Measurements from ENCODE around the gene TP53I11. TPM values are rescaled to one million over a fixed set of nuclear protein-coding genes. Genes with fewer than 3 reads are reported as not detected.
A peak's percentile ranks its signal among the peaks of the same experiment; 100 is the strongest.

TP53I11 gene
- total RNA-seq, 4 donors from 2014 or later: 58.0 to 91.5 (median 70.6) TPM

DNA sequence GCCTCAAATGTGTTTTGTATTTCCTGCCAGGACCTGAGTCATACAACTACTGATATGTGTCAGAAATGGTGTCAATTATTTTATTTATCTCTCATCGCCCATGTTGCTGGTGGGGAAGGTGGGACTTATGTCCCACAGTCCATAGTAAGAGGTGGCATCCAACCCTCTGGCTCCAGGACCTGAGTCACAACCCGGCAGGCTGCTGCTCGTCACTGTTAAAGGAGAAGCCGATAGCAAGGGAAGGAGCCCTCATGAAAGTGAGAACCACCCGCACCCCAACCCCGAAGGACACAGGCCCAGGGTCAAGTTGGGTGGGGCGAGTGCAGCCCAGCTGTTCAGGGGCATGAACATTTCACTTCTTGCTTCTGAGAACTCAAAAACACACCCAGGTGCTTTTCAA, 33.1 kb upstream of the TP53I11 start:
- TF ChIP-seq POLR2A (IDR thresholded peaks at IDR 0.05): no peak
- no peak for TF ChIP-seq POLR2AphosphoS5 (IDR thresholded peaks at IDR 0.05)
- TF ChIP-seq EP300 (IDR thresholded peaks at IDR 0.05): no peak
- TF ChIP-seq, protein P1, sequence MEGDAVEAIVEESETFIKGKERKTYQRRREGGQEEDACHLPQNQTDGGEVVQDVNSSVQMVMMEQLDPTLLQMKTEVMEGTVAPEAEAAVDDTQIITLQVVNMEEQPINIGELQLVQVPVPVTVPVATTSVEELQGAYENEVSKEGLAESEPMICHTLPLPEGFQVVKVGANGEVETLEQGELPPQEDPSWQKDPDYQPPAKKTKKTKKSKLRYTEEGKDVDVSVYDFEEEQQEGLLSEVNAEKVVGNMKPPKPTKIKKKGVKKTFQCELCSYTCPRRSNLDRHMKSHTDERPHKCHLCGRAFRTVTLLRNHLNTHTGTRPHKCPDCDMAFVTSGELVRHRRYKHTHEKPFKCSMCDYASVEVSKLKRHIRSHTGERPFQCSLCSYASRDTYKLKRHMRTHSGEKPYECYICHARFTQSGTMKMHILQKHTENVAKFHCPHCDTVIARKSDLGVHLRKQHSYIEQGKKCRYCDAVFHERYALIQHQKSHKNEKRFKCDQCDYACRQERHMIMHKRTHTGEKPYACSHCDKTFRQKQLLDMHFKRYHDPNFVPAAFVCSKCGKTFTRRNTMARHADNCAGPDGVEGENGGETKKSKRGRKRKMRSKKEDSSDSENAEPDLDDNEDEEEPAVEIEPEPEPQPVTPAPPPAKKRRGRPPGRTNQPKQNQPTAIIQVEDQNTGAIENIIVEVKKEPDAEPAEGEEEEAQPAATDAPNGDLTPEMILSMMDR (IDR thresholded peaks at IDR 0.05): no peak
- Histone ChIP-seq H3K27me3 (no peaks in the 10 kb centered on the region), H3K27ac (no peak overlapping the region), H3K36me3 (no peaks in the 10 kb centered on the region), H3K9me3 (no peaks in the 10 kb centered on the region), H3K4me3 (no peak overlapping the region), H3K4me1 (peaks cover 20% of the 10 kb centered on the region)
- WGBS: 53% methylated on average over 7 of the region's 7 CpGs
- DNase-seq (ENCODE audit: low spot score in 2 of 2): peak; percentile 48 to 72

DNA sequence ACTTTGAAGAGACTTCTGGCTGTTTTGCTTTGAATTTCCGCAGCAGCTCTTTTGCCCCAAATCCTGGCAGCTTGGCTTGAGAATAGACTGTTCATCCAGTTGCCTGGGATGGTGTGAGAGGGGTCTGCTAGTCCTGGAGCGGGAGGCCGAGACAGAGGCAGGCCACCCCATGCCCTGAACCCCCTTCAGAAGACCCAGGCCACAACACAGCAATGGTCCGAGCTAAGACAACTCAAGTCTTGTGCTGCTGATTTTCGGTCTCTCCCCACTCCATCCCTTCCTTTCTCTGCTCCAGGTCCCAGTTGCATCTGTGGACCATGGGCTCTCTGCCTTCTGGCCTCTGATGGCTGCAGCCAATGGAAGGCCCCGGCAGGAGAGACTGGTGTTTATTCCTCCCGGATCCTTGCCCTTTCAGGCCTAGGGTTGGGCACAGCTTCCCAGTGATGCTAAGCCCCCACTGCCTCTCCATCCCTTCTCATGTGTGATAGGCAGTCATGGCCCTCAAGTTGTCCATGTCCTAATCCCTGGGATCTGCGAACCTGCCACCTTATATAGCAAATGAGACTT, 31.9 kb upstream of the TP53I11 start:
- no peak overlapping the region for H3K4me3 ChIP-seq
- no peaks in the 10 kb centered on the region for H3K9me3 ChIP-seq
- peaks cover 32% of the 10 kb centered on the region for H3K4me1 ChIP-seq
- no peaks in the 10 kb centered on the region for H3K27me3 ChIP-seq
- H3K27ac ChIP-seq: no peak overlapping the region
- peak; percentile 28 to 52 for DNase-seq (ENCODE audit: low spot score in 2 of 2)
- no peak for TF ChIP-seq POLR2AphosphoS5 (IDR thresholded peaks at IDR 0.05)
- no peak for TF ChIP-seq EP300 (IDR thresholded peaks at IDR 0.05)
- no peak for TF ChIP-seq POLR2A (IDR thresholded peaks at IDR 0.05)
- TF ChIP-seq, protein P1 (IDR thresholded peaks at IDR 0.05): no peak
- H3K36me3 ChIP-seq: no peaks in the 10 kb centered on the region
- WGBS: 100% methylated on average over 8 of the region's 8 CpGs

DNA sequence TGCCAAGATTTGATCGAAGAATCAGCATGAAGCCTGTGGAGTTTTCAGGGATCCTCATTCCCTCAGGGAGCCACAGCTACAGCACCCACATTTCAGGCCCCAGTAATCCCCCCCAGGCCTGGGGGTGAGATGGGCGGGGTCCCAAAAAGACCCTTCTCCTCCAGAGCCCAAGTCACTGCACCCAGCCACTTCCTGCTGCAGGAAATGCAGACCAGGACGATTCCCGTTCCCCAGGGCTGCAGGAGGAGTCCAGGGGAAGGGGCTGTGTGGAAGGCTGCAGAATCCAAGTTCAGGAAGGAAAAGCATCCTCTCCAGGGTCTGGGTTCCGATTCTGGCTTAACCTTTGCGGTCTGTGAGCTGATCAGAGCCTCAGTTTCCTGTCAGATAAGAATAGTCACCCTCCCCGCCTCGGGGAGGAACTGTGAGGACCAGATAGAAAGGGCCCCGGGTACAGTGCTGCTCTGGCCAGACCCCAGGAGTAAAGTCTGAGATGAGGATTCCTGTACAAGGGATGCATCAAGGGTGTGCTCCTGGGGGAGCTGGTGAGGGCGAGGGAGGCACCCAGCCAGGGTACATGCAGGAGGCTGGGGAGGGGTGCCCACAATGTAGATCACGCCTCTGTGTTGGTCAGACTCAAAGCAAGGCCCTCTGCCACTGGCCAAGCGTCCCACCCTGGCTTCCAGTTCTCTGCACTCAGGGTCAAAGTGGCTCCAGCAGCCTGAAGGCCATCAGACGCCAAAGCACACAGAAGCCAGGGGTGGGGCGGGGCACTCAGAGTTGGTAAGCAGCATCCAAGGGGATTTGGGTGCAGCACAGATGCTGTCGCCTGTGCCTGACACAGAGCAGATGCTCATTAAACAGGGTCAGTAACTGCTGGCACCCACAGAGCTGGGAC, 30.1 kb upstream of the TP53I11 start:
- Histone ChIP-seq H3K4me3 (no peak overlapping the region), H3K4me1 (peaks cover 32% of the 10 kb centered on the region), H3K27ac (no peak overlapping the region), H3K27me3 (no peaks in the 10 kb centered on the region), H3K9me3 (no peaks in the 10 kb centered on the region), H3K36me3 (no peaks in the 10 kb centered on the region)
- WGBS: 76% methylated on average over 15 of the region's 15 CpGs
- TF ChIP-seq POLR2AphosphoS5 (IDR thresholded peaks at IDR 0.05) (no peak), POLR2A (IDR thresholded peaks at IDR 0.05) (no peak), EP300 (IDR thresholded peaks at IDR 0.05) (no peak)
- TF ChIP-seq, protein P1 (IDR thresholded peaks at IDR 0.05): no peak
- DNase-seq (ENCODE audit: low spot score in 2 of 2): peak in 1 of 2 donors; percentile 44

DNA sequence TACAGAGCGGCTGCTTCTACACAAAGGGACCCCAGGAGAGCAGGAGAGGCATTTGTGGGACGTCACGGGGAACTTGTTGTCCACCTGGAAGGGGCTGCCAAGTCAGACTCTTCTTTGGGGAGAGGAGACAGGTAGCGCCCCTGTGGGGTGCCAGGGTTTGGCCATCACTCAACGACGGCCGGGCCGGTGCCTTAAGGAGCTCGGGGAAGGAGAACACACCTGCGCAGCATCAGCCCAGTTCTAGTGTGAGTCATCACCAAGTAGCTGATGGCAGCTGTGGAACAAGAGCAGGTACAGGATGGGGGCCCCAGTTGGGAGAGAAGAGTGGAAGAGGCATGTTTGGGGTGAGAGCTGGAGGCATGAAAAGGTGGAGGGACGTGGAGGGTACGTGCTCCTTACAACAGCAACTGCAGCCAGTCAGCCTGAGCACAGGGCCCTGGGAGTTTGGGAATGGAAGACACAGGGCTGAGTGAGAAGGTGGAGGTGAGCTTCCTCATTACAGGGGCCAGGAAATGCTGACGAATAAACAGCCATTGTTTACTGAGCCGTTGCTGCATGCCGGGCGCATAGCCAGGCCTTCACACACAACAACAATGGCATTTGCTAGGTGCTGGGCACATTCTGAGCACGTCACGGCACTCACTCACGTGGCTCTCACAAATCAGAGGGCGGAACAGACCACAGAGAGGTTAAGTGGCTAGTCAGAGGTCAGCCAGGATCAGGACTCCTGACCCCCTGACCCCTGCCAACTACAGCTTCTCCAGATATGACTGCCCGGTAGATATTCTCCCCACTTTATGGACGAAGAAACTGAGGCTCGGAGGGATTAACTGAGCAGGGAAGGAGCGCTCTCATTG, 29.1 kb upstream of the TP53I11 start:
- H3K9me3 ChIP-seq: no peaks in the 10 kb centered on the region
- WGBS: 63% methylated on average over 24 of the region's 24 CpGs
- H3K27me3 ChIP-seq: no peaks in the 10 kb centered on the region
- H3K27ac ChIP-seq: peak overlapping the region; percentile 57
- TF ChIP-seq EP300 (IDR thresholded peaks at IDR 0.05) (no peak), POLR2AphosphoS5 (IDR thresholded peaks at IDR 0.05) (no peak), POLR2A (IDR thresholded peaks at IDR 0.05) (no peak)
- TF ChIP-seq, protein P1 (IDR thresholded peaks at IDR 0.05): no peak
- no peak for DNase-seq (ENCODE audit: low spot score in 2 of 2)
- H3K36me3 ChIP-seq: no peaks in the 10 kb centered on the region
- H3K4me1 ChIP-seq: peaks cover 32% of the 10 kb centered on the region
- no peak overlapping the region for H3K4me3 ChIP-seq

All from suprapubic skin (tissue), 4 donors.